GM18858 (cell line): ENCODE results near the gene RRAD.

ENCODE experiments used
- ATAC-seq: cut with Tn5 transposase; IDR thresholded peaks from one replicate; pipeline ENCODE4 v1.9.1; 2021; ENCODE audit not compliant: unreplicated experiment

The RRAD gene

GRCh38 chr16:66934138-66934838, 9.0 kb upstream of the RRAD start, which contains the start of gene CIAO2B:
Gene CIAO2B (minus strand): TSS chr16:66934402. CDS start chr16:66934364, 38 bp downstream.
- peak; percentile 50 for ATAC-seq

DNA sequence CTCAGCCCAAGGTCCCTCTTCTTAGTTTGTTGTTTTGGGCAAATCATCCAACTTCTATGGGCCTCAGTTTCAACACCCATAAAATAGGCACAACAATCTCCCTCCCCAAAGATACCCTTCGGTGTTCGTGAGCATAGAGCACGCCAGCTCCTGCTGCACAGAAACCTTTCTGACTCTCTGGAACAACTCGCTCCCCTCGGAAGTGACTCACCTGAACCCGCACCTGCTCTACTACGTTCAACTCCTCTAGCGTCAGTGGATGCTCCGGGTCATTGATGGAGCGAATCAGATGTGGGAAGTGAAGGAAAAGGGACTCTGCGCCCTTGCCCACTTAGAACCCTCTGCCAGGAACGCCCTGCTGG, 8.4 kb upstream of the RRAD start:
- no peak for ATAC-seq

GRCh38 chr16:66932076-66932475, 6.7 kb upstream of the RRAD start:
- no peak for ATAC-seq

DNA sequence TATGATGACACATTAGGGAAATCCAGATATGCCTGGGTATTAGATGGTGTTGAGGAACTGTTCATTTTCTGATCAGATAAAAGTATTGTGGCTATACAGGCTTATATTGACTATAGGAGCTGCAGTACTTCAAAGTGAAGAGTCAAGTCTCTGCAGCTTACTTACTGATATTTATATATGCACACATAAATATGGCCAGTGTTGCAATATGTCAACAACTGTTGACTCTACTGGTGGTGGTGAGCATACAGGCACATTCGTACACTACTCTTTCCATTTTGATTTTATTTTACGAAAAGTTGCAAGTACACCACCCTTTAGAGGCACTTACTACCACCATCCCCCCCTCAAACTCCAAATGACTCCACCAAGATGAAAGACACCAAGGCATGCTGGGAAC, 6.3 kb upstream of the RRAD start:
- no peak for ATAC-seq

- no peak for ATAC-seq
Measured at GRCh38 chr16:66930189-66930588, 4.9 kb upstream of the RRAD start.

- no peak for ATAC-seq
Measured at GRCh38 chr16:66928702-66929388, 3.5 kb upstream of the RRAD start.

GRCh38 chr16:66927918-66928649, 2.7 kb upstream of the RRAD start:
- no peak for ATAC-seq

GRCh38 chr16:66926961-66927436, 1.7 kb upstream of the RRAD start:
- no peak for ATAC-seq

DNA sequence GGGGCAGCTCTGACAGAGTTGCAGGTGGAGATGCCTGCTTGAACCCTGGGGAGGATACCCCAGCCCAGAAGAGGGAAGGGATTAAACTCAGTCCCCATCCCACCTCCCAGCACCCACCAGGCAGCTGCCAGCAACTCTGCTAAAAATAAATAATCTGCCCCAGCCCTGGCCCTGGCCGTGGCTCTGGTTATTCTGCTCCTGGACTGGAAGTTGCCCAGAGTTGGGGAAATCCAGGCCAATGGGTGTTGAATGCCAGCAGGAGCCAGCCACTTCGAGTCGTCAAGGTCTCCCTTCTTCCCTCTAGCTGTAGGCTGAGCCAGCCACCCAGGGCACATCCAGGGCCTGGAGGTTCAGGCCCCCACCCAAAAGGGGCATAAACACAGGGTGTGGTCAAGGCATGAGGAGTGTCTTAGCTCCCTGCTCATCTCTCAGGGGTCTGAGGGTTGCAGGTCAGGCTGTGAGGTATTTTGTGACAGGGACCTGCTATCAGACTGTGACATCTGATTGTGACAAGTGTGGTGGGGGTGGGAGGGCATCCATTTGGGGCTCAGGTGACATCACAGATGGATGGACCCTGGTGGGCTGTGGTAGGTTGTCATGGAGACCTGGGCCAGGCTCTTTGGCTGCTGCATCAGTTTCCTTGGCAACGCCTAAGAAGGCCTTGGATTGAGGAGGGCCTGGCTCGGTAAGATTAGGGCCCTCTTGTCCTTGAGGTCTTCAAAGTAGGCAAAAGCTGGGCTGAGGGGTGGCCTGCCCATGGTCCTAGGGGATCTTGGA, 1.0 kb upstream of the RRAD start:
- ATAC-seq, result no peak

DNA sequence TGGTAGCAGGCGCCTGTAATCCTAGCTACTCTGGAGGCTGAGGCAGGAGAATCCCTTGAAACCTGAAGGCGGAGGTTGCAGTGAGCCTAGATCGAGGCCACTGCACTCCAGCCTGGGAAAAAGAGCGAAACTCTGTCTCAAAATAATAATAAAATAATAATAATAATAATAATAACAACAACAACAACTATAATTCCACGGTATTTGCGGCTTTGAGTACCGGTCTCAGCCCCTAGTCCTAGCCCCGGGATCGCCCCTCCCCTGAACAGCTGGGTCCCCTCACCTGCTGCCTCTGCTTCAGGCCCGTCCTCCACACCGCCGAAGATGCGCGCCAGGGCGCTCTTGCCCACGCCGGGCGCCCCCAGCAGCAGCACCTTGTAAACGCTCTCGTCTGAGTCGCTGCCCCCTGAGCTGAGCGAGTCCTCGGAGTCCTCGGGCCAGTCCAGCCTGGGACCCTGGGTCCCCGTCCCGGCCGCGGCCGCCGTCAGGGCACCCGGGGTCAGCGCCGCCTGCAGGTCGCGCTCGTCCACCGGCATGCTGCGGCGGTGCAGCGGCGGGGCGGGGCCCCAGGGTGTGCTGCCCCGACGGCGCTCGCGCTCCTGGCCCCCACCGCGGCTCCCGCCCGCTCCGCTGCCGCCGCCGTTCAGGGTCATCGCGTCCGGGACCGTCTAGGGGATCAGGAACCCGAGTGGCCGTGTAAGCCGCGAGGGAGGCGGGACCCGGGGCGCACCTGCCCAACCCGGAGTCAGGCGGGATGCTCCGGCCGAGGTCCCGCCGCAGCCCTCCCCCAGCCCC, 611 bp downstream of the RRAD start:
- no peak for ATAC-seq

GRCh38 chr16:66923866-66924265, 1.5 kb downstream of the RRAD start:
- ATAC-seq, result no peak

GRCh38 chr16:66923247-66923731, 2.0 kb downstream of the RRAD start:
- ATAC-seq, result no peak

- ATAC-seq, result no peak
Measured at GRCh38 chr16:66921729-66922450, 3.4 kb downstream of the RRAD start.

DNA sequence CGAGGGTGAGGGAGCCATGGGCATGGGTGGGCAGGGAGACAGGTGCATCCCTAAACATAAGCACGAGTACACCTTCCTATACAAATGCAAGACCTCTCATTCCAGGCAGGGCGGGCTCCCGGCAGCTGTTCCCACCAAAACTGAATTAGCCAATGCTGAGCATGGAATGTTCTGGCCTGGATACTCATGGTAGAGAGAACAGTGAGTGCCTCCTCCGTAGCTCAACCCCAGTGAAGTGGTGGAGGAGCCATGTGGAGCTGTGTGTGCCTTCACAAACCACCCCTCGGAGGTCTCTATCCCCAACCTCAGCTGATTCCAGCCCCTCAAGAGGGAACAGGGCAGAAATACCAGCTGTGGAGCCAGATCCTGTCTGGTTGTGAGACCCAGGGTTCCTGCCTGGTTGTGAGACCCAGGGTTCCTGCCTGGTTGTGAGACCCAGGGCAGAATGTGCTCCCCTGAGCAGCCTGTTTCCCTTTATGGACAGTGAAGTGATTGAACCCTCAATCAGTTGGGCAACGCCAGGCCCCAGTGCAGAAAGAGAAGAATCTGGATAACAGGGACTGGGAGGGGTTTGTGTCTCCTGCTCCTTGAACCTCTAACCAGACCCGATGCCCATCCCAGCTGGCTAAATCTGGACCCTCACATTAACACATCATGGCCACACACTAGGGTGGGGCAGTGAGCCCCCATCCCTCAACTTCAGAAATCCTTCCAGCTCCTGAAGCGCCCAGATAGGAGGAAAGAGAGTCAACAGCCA, 4.2 kb downstream of the RRAD start:
- no peak for ATAC-seq

DNA sequence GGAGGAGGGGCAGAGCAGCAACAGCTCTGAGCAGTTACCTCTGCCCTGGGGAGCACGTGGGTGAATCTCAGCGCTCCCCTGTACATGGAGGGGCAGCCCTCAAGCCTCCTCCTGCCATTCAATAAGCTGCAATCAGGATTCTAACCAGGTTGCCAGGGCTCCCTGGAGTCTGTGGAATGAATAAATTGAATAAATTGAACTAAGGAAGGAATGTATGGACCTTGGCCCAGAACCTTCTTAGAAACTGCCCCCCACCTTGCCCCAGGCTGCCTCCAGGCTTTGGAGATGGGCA, 5.1 kb downstream of the RRAD start:
- no peak for ATAC-seq

GRCh38 chr16:66919569-66920298, 5.6 kb downstream of the RRAD start:
- ATAC-seq, result no peak

GRCh38 chr16:66918803-66919568, 6.3 kb downstream of the RRAD start, which contains the start of gene CDH16:
Gene CDH16 (minus strand): TSS chr16:66918885. CDS start chr16:66918065, 820 bp downstream.
- ATAC-seq, result no peak
